GM12801 (cell line): ENCODE results near the gene WNT9A.

ENCODE experiments used
- CTCF ChIP-seq: IDR thresholded peaks from one replicate; pipeline ENCODE4 v1.5.1; 2011; ENCODE audit warnings: control low read depth; ENCODE audit not compliant: insufficient read length; ENCODE audit errors: extremely low read depth

WNT9A gene

DNA sequence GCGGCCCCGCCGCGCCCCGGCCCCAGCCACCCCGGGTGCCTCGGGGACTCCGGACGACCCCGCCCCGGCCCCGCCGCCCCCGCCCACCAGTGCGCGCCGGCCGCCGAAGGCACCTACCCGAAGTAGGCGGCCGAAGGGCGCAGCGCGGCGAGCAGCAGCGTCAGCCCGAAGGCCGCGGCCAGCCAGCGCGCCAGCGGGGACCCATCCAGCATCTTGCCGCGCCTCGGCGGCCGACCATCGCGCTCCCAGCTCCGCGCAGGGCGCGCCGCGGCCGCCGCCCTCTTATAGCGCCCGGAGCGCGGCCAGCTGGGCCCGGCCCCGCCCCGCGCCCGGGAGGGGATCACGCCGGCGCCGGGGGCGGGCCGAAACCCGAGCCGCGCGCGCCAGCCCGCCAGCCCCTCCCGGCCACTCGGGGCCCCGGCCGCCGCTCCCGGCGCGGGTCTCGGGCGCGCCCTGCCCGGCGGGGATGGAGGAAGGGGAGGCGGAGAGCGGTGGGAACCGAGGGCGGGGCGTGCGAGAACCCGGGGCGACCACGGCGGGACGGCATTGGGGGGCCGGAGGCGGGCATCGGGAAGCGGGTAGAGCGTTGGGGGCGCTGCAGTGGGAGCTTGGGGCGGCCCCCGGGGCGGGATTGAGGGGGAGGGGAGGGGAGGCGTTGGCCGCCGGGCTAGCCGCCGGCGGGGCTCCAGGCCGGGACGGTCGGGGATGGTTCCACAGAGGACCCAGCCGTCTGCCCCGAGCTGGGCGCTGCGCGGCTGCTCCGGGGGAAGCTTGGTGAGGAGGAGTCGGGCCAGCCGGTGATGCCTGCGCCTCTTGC is at the start of gene WNT9A:
Gene WNT9A (minus strand): TSS at position 257 of the 817 bp plus-strand sequence. CDS start 45 bp downstream, at position 212.
- TF ChIP-seq CTCF, result no peak

DNA sequence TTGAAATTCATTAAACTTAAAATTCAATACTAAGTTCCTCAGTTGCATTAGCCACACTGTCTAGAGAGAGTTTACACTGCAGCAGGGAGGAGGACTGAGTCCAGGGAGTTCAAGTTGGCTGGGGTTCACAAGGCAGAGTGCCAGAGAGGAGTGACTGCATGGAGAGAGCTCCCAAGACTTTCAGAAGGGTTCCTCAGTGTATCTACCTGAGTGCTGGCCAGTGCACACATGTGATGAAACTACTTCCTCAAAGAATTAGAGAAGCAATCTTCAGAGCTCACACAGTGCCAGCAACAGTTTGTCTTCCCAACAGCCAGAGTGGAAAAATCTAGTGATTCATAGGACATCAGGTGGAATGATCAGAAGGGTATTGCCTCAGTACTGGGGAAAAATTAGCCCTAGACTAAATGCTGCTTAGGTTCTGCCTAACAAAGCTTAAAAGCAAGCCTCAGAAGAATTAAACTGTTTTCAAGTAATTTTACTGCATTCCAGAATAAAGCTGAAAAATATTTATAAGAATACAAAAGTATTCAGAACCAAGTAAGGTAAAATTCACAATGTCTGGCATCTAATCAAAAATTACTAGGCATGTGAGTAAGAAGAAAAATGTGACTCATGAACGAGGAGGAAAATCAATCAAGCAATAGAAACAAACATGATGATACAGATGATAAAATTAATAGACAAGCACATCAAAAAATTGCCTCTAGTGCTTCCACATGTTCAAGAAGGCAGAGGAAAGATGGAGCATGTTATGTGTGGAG is 48.6 kb upstream of the WNT9A start:
- TF ChIP-seq CTCF, result no peak

DNA sequence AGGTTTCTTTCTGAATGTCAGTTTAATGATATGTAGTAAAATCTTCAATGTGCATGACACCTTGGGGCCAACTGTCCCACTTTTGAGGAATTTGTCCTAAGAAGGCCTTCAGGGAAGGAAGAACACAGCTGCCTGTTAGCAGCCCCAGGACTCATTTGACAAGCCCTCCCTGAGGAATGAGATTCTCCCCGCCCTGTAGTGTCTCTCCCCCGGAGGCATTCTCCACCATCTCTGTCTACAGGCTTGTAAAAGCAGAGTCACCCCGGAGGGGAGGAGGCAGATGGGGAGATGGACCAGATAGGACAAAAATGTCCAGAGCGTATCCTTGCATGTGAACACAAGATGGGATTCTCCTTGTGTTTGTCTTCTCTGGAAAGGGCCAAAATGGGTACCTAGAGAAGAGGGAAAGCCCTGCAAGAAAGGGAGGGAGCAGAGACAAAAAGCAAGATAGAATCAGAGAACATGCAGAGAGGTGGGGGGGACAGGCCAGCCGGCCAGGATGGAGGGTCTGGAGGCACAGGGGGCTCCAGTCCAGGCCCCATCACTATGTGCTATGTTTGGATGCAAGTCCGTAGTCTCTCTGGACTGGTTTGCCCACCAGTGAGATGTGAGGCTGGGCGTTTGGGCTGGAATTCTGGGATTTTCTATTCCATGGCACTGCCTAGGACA is 47.0 kb upstream of the WNT9A start:
- no peak for TF ChIP-seq CTCF

DNA sequence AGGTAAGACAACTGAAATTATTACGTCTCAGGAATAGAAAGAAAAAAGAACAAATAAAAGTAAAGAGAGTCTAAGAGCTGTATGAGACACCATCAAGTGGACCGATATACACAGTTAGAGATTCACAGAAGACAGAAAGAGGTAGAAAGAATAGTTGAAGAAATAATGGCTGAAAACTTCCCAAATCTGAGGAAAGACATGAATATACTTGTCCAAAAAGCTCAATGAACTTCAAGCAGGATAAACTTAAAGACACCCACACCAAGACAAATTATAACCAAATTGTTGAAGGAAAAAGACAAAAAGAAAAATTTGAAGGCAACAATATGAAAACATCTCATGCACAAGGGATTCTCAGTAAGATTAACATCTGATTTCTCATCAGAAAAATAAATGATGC is 39.4 kb upstream of the WNT9A start:
- no peak for TF ChIP-seq CTCF

- no peak for TF ChIP-seq CTCF
These were observed 14.1 kb upstream of the WNT9A start for GRCh38 chr1:227961651-227962466.

- TF ChIP-seq CTCF, result no peak
These were observed 11.7 kb upstream of the WNT9A start for GRCh38 chr1:227959325-227959860.
